Ramos (cell line): ENCODE data around the gene CXXC1.

Experiments
- in situ Hi-C: fragments of 300-500 bp; cut with MboI; formaldehyde crosslinking; loops from one replicate; pipeline ENCODE4 v1.14.3; 2022; ENCODE audit warnings: low sequenced_read_pairs; ENCODE audit not compliant: unreplicated experiment

CXXC1 gene

GRCh38 chr18:50287441-50288347 lies at the start of gene CXXC1:
CXXC1 (minus strand) TSS chr18:50287692; CDS start chr18:50287589, 103 bp downstream.
- in situ Hi-C loops: loop anchor here (25.0 kb wide), 2 partner anchors 600 to 1350 kb away; partner anchors contain the start of gene ME2

DNA sequence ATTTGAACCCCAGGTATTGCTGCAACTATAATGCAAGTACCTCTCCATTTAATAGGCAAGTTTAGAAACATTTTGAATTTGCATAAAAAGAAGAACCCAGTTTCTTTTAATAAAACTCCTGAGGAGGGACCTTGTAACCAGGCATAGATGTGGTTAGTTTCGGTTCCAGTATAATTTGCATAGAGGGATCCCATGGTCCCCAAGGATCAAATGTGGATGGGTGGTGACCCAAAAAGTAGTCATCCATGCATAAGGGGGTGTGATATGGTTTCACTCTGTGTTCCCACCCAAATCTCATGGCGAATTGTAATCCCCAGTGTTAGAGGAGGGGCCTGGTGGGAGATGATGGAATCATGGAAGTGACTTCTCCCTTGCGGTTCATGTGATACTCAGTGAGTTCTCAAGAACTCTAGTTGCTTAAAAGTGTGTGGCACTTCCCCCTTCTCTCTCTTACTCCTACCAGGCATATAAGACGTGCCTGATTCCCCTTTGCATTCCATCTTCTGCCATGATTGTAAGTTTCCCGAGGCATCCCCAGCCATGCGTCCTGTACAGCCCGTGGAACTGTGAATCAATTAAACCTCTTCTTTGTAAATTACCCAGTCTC lies 47.2 kb upstream of the CXXC1 start:
- in situ Hi-C loops: no loop called here

GRCh38 chr18:50331691-50332090 lies 44.2 kb upstream of the CXXC1 start:
- in situ Hi-C loops: no loop called here

GRCh38 chr18:50330176-50330575 lies 42.7 kb upstream of the CXXC1 start:
- in situ Hi-C loops: no loop called here

DNA sequence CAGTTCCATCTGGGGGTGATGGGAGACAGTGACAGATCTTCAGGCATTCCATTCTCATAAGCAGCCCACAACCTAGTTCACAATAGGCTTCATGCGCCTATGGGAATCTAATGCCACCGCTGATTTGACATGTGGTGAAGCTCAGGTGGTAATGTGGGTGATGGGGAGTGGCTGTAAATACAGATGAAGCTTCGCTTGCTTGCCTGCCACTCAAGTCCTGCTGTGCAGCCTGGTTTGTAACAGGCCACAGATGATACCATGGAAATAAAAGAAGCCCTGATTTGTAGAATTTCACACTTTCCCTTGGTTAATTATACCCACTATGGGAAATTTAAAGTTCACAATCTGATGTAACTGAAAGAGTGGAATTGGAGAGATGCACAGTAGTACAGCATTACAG lies 40.5 kb upstream of the CXXC1 start:
- in situ Hi-C loops: no loop called here

- in situ Hi-C loops: loop anchor here (25.0 kb wide), 1 partner anchor 867 kb away; the partner anchor contains the start of gene MEX3C
Measured at GRCh38 chr18:50320719-50321118, 33.2 kb upstream of the CXXC1 start.

GRCh38 chr18:50315100-50315871 lies 27.8 kb upstream of the CXXC1 start:
- in situ Hi-C loops: loop anchor here (25.0 kb wide), 1 partner anchor 872 kb away; the partner anchor contains the start of gene MEX3C

DNA sequence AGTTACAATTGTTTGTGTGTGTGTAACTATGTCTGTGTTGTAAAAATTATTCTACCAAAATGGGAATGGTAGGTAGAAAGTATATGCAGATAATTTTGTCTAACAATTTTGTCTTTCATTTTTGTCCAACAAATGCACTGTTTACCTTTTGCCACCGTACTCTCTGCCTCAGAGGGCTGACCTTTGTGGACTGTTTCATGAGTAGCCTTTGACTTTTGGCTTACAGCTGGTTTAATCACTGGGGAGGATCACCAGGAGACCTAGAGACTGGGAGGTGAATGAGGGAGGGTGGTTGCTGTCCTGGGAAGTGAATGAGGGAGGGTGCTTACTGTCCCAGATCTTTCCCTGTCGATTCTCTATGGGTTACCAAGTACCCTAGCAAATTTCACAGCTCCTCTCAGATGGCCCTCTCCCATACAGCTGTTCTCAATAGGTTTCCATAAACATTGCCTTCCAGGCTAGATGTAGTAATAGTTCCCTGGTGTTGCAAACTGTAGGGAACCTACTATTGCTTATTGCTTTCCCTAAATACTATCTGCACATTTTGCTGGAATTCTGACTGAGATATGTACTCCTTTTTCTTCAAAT lies 26.5 kb upstream of the CXXC1 start:
- in situ Hi-C loops: loop anchor here (25.0 kb wide), 1 partner anchor 873 kb away; the partner anchor contains the start of gene MEX3C

- in situ Hi-C loops: loop anchor here (25.0 kb wide), 1 partner anchor 874 kb away; the partner anchor contains the start of gene MEX3C
Measured at GRCh38 chr18:50313031-50313607, 25.6 kb upstream of the CXXC1 start.

GRCh38 chr18:50312296-50313030 lies 25.0 kb upstream of the CXXC1 start:
- in situ Hi-C loops: loop anchor here (25.0 kb wide), 1 partner anchor 875 kb away; the partner anchor contains the start of gene MEX3C

DNA sequence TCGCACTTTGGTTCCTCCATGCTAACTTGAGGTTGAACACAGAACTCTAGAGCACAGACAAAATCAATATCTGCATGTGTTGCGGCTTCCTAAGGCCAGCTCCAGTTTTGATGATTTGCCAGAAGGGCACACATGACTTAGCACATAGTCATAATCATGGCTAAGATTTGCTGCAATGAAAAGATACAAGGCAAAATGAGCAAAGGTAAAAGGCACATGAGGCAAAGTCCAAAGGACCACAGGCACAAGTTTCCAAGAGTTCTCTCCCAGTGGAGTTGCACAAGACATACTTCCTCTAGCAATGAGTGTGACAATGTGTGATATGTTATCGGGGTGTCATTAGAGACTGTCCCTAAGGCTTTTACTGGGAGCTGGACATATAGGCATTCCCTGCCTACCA lies 24.2 kb upstream of the CXXC1 start:
- in situ Hi-C loops: loop anchor here (25.0 kb wide), 1 partner anchor 876 kb away; the partner anchor contains the start of gene MEX3C

DNA sequence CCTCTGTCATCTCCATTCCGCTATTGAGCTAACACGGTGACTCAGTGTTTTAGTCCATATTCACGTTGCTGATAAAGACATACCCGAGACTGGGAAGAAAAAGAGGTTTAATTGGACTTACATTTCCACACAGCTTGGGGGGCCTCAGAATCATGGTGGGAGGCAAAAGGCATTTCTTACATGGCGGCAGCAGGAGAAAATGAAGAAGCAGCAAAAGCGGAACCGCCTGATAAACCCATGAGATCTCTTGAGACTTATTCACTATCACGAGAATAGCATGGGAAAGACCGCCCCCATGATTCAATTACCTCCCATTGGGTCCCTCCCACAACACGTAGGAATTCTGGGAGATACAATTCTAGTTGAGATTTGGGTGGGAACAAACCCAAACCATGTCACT lies 22.6 kb upstream of the CXXC1 start:
- in situ Hi-C loops: loop anchor here (25.0 kb wide), 1 partner anchor 877 kb away; the partner anchor contains the start of gene MEX3C

DNA sequence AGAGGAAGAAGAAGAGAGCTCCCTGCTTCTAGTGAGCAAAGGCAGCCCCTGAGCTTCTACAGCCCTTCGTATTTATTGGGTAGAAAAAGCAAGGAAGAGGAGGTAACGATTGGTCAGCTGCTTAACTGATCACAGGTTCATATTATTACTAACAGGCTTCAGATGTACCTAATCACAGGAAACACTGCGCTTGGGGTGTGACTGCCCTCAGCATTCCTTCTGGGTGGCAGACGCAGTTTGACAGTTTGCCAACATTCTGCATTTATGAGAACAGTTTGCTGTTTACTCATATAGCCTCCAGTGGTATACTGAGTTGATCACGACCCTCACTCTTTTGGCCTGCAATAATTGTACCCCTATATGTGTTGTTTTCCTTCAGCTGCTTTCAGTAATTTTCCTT lies 21.4 kb upstream of the CXXC1 start:
- in situ Hi-C loops: loop anchor here (25.0 kb wide), 1 partner anchor 878 kb away; the partner anchor contains the start of gene MEX3C

DNA sequence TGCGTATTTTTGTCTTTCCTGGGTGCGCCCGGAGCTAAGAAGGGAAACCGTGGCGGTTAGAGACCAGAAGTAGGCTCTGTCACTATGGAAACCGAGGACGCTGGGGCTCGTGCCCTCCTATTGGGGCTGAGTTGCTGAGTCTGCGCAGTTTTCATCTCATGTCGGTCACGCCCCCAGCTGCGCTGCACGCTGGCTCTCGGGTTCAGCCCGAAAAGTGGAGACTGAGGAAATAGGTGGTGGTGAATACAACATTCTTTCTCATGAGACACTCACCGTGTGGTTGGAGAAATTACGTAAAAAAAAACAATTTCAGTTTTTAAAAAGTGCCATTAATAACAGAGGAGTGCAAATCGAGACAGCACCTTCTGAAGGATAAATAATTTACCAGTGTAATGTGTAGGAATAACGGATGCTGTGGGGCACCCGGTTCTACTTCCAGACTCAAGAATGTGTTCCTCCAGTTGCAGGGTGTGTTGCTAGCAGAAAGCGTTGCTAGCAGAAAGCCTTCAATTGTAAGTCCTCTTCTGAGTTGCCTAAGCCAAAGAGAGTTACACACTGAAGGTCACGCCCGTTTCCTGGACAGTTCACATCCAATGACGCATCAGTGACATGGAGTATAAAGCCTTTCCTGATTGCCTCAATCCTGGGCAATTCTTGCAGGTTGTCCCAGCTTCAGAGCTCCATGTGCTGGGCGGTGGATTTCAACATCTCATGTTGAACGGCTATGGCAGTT lies 20.4 kb upstream of the CXXC1 start:
- in situ Hi-C loops: loop anchor here (25.0 kb wide), 1 partner anchor 879 kb away; the partner anchor contains the start of gene MEX3C

DNA sequence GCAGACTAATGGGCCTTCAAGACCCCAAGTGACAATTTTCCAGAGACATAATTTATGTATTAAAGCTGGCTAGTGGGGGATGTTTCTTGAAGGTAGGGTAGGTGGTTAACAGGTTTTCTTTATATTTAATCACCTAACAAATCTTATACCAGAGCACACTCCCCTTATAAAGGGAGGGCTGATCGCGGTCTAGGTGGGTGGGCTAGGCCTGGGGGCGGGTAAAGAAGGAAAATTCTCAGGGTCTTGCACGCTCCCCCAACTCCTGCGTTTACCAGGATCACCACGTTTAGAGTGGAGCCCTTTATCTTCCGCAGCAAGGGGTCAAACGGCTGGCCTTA lies 19.9 kb upstream of the CXXC1 start:
- in situ Hi-C loops: loop anchor here (25.0 kb wide), 1 partner anchor 880 kb away; the partner anchor contains the start of gene MEX3C

DNA sequence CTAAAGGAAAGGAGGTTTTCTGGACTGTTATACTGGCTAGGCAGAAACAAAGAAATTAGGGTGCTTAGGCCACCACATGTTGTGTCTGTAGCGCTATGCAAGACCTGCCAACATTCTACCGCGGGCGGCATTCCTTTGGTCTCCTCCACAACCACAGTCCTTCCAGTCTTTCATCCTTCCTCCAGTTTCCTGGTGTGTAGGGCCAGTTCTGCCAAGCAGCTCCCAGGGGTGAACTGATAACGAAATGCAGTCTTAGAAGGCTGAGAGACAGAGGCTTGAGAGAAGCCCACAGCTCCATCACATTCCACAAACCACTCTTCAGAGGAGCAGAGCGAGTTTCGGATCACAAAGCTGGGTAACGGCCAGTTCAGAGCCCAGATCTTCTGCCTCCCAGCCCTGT lies 19.5 kb upstream of the CXXC1 start:
- in situ Hi-C loops: loop anchor here (25.0 kb wide), 1 partner anchor 880 kb away; the partner anchor contains the start of gene MEX3C

DNA sequence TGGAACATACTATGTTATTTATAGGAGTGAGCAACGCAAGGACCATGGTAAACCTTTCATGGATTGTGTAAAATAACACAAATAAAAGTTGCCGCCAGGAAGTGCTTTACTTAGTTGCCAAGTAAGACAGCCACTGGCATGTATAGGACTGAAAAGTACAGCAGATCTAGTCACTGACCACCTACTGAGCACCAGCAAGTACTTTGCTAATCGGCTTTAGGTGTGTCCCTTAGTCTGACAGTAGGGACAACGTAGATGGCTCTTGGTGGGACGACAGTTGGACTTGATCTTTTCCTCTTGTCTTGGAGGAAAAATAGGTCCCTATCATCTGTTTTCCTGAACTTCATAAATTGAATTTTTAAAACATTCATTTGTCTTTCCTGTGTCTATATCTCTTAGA lies 13.6 kb upstream of the CXXC1 start:
- in situ Hi-C loops: loop anchor here (25.0 kb wide), 1 partner anchor 886 kb away; the partner anchor contains the start of gene MEX3C
